GM18498 (cell line): ENCODE measurements around the gene DPP10.
"Not testable (repeated sequence)": the region's sequence is repeated elsewhere in the genome, so short reads cannot be mapped to it uniquely, and the experiment has no call there.

Source experiments
- ATAC-seq: cut with Tn5 transposase; IDR thresholded peaks from one replicate; pipeline ENCODE4 v1.9.1; 2021; ENCODE audit warnings: mild to moderate bottlenecking, moderate library complexity; ENCODE audit not compliant: unreplicated experiment

DPP10 gene

DNA sequence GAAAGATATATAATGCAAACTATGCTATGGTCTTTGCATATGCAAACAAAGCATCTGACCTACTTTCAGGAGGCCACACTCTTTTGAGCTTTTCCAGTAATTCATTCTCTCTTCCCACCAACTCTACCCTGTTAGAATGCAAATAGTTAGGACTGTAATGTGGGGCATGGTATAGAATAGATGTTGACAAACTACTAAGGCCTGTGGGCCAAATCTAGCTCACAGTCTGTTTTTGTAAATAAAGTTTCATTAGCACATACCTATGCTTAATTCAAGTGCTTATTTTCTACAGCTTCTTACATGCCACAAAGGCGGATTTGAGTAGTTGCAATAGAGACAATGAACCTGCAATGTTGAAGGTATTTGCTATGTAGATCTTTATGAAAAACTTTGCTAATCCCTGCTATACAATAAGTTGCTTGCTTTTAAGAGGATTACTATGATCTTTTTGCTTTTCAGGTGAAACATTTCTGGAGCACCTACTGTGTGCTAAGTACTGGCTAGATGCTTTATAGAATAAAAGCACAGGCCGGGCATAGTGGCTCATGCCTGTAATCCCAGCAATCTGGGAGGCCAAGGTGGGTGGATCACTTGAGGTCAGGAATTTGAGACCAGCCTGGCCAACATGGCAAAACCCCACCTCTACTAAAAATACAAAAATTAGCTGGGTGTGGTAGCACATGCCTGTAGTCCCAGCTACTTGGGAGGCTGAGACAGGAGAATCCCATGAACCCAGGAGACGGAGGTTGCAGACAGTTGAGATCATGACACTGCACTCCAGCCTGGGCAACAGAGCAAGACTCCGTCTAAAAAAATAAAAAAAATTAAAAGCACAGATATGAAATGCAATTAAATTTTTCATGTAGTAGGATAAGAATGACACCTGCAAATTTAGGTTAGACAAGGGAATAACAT lies 267.8 kb downstream of the DPP10 start:
- ATAC-seq = no peak

DNA sequence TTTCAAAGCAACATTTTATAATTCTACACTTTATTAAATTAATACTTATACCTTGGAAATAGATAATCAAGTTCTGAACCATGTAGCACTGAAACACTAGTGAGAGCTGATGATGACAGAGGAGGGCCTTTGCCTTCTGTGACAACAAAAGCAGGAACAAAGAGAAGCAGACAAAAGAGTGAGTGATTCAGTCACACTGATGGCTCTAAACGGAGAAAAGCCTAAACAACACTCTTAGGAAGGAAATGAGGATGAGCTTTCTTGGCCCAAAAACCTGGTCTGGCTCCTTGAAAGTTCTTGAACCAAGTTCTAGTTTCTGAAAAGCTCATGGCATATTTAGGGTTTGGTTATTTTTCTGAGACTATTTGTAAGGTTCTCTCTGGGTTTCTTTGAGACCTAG lies 271.9 kb downstream of the DPP10 start:
- no peak for ATAC-seq

DNA sequence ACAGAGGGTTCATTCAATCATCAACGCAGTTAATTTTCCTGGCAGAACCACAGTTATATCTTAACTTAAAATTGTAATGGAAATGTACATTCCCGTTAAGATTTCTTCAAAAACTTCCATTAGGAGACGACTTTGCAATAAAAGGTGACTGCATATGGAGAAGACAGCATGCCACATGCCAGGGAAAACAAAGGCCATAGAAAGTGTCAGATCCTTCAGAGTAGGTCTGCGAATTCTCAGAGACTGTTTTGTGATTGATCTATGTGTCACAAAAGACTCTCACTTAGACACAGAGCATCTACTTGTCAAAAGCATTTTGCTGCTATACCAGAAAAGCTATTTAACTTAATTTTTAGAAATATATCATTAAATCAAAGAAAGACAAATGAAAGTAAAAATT lies 274.6 kb downstream of the DPP10 start:
- no peak for ATAC-seq

DNA sequence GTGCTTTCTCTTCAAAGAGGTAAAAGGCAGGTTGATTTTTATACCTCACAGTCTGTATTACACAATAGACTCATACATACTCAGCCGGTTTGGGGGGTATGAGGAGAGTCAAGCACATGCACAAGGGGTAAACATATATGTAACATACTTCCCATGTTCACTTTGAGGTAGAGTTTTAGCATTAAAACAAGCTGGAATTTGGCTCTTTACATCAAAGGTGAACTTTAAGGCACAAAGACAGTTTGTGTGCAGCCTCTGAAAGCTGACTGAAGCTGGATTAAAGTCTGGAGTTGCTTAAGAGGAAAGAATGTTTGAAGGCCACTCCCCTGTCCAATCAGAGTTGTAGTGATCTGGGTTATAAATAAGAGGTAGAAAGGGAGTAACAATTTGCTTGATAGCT lies 282.0 kb downstream of the DPP10 start:
- ATAC-seq = no peak

DNA sequence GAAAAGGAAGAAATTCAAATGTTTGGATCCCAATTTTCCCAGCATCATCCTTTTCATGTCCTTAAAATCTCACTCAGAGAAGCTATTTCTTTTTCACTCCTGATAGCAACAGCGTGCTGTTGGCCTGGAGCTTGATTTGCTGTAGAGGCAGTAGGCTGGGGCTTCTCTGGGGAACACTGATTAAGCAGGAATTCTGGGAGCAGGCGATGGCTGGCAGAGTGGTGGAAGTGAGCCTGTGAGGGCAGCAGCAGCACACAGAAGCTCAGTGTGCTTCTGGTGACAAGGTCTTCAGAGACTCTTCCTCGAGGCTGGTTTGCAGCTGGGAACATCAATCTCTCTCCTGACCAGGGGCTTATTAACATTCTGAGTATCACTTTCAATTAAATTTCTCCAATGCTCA lies 284.6 kb downstream of the DPP10 start:
- ATAC-seq = no peak

DNA sequence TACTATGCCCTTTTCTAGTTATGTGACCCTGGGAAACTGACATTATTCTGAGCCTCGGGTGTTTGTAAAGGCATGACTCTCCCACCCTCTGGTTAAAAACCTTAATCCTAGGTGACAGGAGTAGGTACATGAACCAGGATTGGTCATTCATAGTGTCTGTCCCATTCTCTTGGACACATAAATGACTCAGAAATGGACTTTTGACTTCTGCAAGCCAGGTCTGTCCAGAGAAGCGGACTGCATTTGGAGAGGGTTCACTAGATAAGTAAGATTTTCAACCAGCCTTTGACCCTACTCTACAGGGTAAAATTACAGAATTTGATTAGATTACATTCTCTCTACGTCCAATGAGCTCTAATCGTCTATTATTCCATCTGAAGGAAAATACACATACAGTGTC lies 285.9 kb downstream of the DPP10 start:
- ATAC-seq = no peak

DNA sequence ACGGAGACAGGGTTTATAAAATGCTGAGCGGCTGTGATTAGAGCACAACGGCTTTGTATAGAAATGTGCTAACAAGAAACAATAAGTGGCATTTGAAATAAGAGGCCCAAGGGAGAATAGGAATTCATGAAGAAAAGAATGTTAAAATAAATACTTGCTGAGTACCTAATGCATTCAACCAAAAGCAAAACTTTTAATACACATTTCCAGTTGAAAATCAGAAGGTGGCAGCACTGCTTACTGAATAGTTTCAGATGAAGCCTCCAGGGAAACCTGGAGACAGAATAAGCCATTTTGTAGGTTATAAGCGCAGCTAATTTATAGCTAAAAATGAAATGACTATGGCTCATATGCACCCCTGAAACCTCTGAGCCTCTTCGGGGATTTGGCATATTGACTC lies 286.6 kb downstream of the DPP10 start:
- no peak for ATAC-seq

DNA sequence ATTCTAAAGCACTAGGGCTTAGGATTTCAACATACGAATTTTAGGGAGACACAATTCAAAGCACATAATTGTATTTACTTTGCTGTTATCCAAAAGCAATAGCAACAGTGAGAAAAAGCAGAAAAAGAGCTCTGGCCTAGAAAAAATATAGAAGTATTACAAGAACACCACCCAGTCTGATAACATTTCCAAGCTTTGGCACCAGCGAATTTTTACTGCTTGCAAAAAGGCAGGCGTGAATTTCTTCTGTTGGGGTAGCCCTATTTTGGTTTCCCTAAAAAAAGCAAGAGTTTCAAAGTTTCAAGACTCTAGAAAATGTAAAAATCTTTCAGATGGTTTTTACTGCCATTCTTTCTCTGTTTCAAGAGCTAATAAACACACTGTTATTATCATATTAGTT lies 292.7 kb downstream of the DPP10 start:
- no peak for ATAC-seq

DNA sequence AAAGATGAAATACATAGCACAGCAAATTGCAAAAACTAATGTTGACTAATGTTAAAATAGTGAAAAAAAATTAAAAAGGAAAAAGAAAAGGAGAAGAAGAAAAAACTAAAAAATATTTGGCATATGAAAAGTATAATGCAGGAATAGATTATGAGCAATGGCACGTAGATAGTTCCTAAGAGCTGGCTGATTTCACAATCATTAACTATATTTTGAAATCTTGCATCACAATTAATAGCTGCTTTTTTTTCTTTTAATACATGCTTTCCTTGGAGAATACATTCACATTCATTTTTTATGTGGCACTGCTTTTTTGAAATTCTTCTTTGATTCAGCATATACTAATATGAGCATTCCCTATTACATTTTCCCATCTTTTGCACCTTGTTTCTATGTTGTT lies 299.8 kb downstream of the DPP10 start:
- no peak for ATAC-seq

DNA sequence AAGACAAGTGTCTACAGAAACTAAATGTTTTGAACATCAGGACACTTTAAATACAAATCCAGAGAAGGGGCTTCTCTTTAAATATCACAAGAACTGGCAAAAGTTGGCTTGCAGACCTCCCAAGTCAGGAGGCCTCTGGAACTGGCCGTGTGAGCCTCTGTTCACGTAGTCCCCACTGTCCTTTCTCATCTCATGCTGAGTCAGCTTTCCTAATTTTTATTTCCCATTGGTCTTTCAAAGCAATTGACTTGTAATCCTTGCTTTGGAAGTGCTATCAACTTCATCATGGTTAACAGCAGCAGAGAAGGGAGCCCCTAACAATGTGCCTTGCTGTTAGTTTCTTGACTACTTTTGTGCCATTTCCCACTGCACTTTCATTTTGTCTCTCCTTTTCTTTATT lies 303.3 kb downstream of the DPP10 start:
- no peak for ATAC-seq

DNA sequence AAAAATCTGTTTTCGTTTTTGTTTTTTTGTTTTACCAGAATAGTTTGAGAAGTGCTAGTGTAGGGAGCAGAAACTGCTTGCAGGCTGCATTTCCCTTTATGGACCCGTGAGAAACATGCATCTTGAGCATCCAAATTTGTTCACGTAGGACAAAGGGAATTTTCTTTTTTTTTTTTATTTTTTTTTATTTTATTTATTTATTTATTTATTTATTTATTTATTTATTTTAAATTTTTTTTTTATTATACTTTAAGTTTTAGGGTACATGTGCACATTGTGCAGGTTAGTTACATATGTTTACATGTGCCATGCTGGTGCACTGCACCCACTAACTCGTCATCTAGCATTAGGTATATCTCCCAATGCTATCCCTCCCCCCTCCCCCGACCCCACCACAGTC lies 305.7 kb downstream of the DPP10 start:
- not testable (repeated sequence) for ATAC-seq

DNA sequence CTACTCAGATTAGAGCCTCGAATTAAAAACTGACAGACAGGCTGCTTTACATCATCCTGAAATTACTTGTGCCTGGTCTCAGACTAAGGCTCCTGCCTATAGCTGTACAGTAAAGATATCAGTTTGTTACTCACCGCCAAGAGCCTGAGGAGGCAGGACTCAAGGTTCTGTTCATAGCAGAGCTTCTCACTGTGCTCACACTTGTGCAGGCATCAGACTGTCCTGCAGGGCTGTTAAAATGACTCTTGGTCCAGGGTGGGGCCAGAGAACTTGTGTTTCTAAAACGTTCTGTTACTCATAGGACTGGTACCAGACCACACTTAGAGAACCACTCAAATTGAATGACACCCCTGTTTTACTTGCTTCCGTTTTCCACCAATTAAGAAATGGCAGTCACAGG lies 310.0 kb downstream of the DPP10 start:
- no peak for ATAC-seq

DNA sequence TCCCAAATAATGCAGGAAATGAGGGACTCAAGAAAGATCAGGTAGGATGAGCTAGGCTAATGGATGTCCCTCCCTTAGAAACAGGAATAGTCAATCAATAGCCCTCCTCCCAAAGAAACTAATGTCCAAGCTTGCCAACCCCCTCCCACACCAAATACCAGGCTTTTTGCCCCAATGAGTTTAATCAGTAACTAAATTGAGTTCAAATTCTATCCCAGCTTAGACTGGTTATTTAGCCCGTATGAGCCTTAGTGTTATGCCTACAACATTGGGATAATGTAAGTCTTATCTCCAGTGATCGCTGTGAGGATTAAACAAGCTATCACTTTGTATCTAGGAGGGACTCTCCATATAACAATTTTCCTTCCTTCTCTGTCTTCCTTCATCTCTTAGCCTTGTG lies 310.7 kb downstream of the DPP10 start:
- ATAC-seq = no peak

DNA sequence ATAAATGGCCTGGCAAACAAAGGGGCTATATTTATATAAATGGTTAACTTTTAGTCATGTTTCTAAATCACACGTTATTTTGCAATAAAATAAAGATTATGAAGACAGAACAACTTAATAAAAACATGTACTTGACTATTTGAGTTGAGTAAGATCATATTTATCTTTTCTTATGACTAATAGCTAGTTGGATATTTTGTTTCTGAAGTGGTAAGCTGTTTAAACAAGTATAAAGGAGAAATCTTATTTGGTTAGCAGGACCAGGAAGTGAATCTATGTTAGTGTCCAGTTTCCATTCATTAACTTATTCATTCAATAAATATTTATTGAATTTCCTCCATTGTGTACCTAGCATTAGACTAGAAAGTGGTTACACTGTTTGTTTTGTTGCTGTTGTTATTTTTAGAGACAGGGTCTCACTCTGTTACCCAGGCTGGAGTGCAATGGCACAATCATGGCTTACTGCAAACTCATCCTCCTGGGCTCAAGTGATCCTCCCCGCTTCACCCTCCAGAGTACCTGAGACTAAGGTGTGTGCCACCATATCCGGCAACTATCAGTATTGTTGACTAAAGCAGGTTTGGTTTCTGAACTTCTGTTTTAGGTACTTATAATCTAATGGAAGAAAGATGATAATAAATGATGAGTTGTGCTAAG lies 312.6 kb downstream of the DPP10 start:
- no peak for ATAC-seq

DNA sequence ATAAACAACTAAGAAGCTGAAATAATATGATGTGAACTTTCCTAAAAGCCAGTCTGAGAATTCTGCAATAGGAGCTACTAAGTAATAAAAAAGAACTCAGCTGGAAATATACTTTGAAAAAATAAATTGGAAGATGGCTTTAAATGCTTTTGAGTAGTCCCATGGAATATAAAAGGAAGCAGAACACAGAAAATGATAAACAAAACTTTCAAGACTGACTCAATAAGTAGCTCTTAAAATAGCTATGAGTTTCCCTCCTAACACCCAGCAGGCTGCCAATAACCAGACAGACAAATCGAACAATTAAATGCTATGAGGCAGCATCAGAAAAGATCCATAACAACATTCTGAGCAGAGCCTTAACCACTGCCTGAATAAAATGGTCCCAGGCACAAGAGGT lies 319.9 kb downstream of the DPP10 start:
- no peak for ATAC-seq

DNA sequence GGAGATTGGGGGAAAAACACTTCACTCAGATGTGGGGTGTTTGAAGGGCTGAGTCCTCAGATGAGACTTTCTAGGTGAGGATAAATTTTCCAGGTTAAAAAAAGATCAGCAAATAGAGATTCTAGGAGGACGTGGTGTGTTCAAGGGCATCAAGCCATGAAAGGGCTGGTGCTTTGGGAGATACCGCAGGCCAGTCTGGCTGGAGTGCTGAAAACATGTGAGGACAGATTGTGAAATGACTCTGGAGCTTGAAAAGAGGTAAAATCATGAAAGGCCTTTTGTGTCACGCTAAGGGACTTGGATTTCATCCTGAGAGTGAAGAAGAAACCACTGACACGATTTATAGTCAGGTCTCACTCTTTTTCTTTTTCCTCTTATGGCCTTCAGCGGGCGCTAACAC lies 320.5 kb downstream of the DPP10 start:
- no peak for ATAC-seq

DNA sequence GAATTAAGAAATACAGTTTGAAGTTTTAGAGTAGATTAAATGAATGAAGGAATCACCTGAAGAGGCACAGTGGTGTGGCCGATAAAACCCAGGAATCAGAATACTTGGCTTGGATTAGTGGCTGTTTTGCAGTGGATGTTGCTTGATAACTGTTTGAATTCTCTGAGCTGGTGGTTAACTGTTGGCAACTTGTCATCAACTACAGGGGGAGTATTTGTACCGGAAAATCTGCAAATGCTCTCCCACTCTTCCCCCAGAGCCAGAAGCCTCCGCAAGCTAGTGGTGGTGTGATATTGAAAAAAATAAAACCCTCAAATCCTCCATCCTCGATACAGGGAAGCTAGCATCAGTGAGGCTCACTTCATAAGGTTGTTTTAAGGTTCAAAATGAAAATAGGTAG lies 326.7 kb downstream of the DPP10 start:
- no peak for ATAC-seq

DNA sequence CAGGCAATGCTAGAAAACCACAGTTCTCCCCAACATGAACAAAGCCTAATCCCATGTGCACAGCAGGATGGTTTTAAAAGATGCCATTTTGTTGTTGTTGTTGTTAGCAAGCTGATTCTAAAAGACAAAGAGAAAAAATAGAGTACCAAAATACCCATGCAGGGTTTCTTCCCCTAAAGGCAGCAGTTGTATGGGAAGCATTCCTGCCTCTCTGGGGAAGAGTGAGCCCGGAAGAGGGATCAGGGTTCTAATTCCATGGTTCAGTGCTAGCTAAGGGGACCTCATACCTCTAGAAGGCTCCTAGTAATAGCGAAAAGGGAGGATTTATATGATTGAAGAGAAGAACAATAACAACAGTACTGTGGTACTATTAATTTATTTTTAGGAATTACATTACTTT lies 327.6 kb downstream of the DPP10 start:
- no peak for ATAC-seq

DNA sequence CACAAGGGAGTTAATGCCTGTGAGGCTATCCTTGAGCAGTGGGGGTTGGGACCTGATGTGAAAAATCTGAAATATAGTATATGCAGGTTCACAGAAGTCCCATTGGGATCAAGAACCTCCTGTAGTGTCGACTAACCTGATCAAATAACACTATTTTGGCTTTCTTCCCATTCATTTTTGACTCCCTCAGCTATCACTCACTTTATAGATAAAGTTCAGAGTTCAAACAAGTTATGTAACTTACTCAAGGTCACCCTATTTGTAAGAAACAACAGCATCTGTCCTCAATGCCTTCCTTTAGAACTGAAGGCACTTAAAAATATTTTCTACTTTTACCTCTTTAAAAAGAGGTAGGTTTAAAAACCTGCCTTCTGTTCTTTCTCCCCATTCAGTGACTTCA lies 341.6 kb downstream of the DPP10 start:
- no peak for ATAC-seq

DNA sequence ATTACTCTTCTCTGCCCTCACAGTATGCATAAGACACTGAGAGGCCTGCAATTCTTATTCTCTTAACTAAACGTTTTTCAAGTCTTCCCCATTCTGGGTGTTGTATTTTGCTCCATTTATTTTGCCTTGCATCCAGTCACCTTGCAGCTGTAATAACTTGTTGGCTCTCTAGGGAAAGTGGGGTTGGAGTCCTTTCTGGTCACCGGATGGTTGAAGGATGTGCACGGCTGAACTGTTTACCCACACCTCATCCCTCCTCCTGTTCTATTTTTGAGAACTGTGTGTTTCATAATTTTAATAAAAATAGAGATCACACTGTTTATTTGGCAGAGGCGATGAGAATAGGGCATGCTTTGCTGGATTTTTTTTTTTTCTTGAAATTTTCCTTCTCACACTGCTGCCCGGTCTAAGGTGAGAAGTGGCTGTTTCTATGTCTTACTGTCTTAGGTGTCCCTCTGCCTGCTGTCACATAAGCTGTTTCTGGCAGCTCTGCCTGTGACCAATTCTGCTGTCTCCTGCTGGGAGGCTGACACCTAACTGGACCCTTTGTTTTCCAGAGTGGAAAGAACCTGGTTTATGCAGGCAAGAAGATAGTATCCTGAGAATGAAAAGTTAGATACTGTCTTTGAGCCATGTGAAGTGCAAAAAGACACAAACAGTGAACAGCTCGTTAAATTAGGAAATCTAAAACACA lies 342.6 kb downstream of the DPP10 start:
- ATAC-seq = no peak

DNA sequence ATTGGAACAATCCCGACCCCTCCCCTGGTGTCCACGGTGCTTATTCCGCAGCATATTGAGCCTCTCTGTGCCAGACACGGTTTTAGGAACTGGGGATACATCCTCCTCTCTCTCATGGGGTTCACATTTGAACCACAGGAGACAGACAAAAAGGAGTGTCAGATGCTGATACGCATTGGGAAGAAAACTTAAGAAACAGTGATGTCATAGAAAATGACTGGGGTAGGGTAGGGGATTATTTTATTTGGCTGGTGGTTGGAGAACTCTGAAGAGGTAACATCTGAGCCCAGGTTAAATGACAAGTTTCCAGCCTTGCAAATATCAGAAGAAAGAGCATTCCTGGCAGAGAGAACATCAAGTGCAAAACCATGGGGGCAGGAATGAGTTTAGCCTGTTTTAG lies 344.5 kb downstream of the DPP10 start:
- no peak for ATAC-seq

DNA sequence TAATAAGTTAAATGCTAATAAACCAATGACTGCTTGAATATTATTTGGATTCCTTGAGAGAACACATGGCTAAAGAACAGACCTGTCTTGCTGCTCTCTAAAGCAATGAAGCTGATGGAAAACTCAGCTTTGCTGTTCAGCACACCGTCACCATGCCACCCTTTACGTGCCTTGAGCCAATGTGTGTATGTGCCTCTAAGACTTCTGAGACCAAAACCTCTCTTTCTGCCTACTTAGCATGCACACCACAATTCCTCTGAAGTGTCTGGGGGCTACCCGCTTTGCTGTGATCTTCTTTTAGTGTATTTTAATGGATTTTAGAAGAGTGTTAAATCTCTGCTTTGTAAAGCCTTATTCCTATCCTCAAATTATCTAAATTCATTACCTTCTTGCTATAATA lies 345.0 kb downstream of the DPP10 start:
- no peak for ATAC-seq
